ENCODE results near the gene RBM19. TPM values are rescaled to one million over a fixed set of nuclear protein-coding genes. Genes with fewer than 3 reads are reported as not detected.

Gene RBM19
- polyA plus RNA-seq, 2 of the 4 experiments (the other 2 are of a cell fraction): 16.0 to 18.6 TPM

DNA sequence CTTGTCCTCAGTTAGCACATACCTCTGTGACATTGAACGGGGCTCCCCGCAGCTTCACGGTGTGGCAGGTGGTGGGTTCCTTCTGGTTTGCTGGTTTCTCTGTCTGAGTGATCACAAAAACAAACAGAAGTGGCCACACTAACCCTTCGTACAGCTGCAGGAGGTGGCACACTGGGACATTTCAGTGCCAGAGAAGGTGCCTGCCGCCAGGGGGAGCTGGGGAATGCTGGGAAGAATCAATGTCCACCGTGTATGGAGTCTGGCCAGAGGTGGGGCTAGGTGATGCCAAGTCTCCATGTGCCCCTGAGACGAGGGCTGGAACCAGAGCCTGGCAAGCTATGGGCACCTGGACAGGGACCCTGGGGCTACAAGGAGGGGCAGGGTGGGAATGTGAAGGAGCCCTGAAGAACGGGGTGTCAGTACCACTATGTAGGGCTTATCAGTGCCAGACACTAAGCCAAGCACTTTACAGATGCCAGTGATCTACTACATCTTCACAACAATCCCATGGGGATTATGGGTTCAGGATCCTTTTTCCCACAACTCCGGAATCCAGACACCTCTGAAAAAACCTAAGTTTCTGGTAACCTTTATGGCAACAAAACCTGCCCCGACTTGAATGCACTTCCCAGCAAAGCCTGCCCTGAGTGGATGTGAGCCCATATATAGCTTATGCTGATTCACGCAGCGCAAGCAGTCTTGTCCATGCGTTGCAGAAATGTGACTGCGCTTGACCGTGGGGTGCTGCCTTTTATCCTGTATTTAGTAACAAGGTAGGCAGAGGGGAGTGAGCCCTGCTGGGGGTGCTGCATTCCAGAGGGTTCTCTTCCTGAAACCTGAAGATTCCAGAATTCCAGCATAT is 10.8 kb downstream of the RBM19 start:
- WGBS (ENCODE audit: missing lambda C conversion rate): 53% methylated on average over 15 of the region's 15 CpGs
- no peak overlapping the region for H3K27ac ChIP-seq
- POLR2A ChIA-PET: no interaction called here
- DNase-seq (ENCODE audit: low read depth in 1 of 2, low spot score in 1 of 2) (peak; percentile 70 to 73), FAIRE-seq (peak; percentile 72), ATAC-seq (peak; percentile 88 to 96)
- no peak overlapping the region for H3K4me2 ChIP-seq
- TF ChIP-seq HOXB13 (CRISPR knock-in tag; IDR thresholded peaks at IDR 0.05; ENCODE audit: low read depth) (no peak), POLR2A (IDR thresholded peaks at IDR 0.05; ENCODE audit: low read length) (no peak), NFE2L2 (conservative IDR thresholded peaks at IDR 0.05; ENCODE audit: low read length) (no peak), FOXS1 (CRISPR knock-in tag; IDR thresholded peaks at IDR 0.05) (no peak), MYC (IDR thresholded peaks at IDR 0.05; ENCODE audit: borderline replicate concordance, low read length) (no peak), ESRRA (IDR thresholded peaks at IDR 0.05; ENCODE audit: borderline replicate concordance, low read length) (no peak), RAD21 (conservative IDR thresholded peaks at IDR 0.05 in 1 of 2, IDR thresholded peaks at IDR 0.05 in 1 of 2) (peak; percentile 14 to 27; a peak in 2 of 5 replicates), CBX8 (IDR thresholded peaks at IDR 0.05) (no peak), POLR2AphosphoS2 (conservative IDR thresholded peaks at IDR 0.05; ENCODE audit: low read length) (no peak), NR3C1 (IDR thresholded peaks at IDR 0.05) (no peak), CHD2 (IDR thresholded peaks at IDR 0.05; ENCODE audit: low read length, partially characterized antibody) (no peak), ZC3H11A (IDR thresholded peaks at IDR 0.05) (no peak), JUN (IDR thresholded peaks at IDR 0.05) (no peak), HDAC2 (IDR thresholded peaks at IDR 0.05) (no peak), ZFP36 (IDR thresholded peaks at IDR 0.05; ENCODE audit: borderline replicate concordance, partially characterized antibody) (peak; percentile 94), GATA3 (IDR thresholded peaks at IDR 0.05; ENCODE audit: borderline replicate concordance) (no peak)
- TF ChIP-seq, protein P1, sequence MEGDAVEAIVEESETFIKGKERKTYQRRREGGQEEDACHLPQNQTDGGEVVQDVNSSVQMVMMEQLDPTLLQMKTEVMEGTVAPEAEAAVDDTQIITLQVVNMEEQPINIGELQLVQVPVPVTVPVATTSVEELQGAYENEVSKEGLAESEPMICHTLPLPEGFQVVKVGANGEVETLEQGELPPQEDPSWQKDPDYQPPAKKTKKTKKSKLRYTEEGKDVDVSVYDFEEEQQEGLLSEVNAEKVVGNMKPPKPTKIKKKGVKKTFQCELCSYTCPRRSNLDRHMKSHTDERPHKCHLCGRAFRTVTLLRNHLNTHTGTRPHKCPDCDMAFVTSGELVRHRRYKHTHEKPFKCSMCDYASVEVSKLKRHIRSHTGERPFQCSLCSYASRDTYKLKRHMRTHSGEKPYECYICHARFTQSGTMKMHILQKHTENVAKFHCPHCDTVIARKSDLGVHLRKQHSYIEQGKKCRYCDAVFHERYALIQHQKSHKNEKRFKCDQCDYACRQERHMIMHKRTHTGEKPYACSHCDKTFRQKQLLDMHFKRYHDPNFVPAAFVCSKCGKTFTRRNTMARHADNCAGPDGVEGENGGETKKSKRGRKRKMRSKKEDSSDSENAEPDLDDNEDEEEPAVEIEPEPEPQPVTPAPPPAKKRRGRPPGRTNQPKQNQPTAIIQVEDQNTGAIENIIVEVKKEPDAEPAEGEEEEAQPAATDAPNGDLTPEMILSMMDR (IDR thresholded peaks at IDR 0.05): peak; percentile 60
- TF ChIP-seq, protein P2, sequence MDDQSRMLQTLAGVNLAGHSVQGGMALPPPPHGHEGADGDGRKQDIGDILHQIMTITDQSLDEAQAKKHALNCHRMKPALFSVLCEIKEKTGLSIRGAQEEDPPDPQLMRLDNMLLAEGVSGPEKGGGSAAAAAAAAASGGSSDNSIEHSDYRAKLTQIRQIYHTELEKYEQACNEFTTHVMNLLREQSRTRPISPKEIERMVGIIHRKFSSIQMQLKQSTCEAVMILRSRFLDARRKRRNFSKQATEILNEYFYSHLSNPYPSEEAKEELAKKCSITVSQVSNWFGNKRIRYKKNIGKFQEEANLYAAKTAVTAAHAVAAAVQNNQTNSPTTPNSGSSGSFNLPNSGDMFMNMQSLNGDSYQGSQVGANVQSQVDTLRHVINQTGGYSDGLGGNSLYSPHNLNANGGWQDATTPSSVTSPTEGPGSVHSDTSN (IDR thresholded peaks at IDR 0.05): no peak
- TF ChIP-seq, protein P3, sequence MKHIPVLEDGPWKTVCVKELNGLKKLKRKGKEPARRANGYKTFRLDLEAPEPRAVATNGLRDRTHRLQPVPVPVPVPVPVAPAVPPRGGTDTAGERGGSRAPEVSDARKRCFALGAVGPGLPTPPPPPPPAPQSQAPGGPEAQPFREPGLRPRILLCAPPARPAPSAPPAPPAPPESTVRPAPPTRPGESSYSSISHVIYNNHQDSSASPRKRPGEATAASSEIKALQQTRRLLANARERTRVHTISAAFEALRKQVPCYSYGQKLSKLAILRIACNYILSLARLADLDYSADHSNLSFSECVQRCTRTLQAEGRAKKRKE (CRISPR knock-in tag; IDR thresholded peaks at IDR 0.05; ENCODE audit: low read depth): no peak
- H3K4me3 ChIP-seq: no peak overlapping the region
- H3K4me1 ChIP-seq: no peaks in the 10 kb centered on the region
- no peaks in the 10 kb centered on the region for H3K9me3 ChIP-seq
- CTCF ChIA-PET: interaction anchor here (0.7 to 3.4 kb wide), 8 partner anchors 8 to 81 kb away, joined by 3 to 17 read pairs (median 6); no protein-coding TSS in a partner anchor

DNA sequence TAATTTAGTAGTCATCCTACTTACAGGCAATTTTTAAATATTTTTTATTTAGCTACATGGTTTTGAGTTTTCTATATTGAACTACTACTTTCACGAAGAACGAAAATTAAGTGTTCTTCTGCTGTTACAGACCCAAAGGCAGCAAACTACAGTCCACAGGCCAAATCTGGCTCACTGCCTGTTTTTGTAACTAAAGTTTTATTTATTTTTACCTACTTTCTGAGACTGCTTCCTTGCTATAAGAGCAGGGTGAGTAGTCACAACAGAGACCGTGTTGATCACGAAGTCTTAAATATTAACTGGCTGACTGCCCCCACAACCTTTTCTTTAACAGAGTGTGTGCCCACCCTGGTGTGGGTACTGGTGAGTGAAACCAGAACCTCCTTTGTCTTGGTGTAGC is 11.6 kb downstream of the RBM19 start:
- FAIRE-seq (no peak), ATAC-seq (no peak), DNase-seq (ENCODE audit: low read depth in 1 of 2, low spot score in 1 of 2) (no peak)
- H3K9me3 ChIP-seq: no peaks in the 10 kb centered on the region
- 48% methylated on average over 4 of the region's 4 CpGs for WGBS (ENCODE audit: missing lambda C conversion rate)
- H3K27ac ChIP-seq: no peak overlapping the region
- CTCF ChIA-PET: interaction anchor here (0.8 to 3.4 kb wide), 6 partner anchors 10 to 38 kb away, joined by 3 to 17 read pairs (median 10); partner anchors contain the start of gene RBM19
- H3K4me3 ChIP-seq: no peak overlapping the region
- POLR2A ChIA-PET: no interaction called here
- no peaks in the 10 kb centered on the region for H3K4me1 ChIP-seq
- no peak overlapping the region for H3K4me2 ChIP-seq
- TF ChIP-seq SMC3 (IDR thresholded peaks at IDR 0.05): no peak
- TF ChIP-seq MAFK (IDR thresholded peaks at IDR 0.05; ENCODE audit: partially characterized antibody): no peak
- no peak for TF ChIP-seq POLR2AphosphoS2 (conservative IDR thresholded peaks at IDR 0.05; ENCODE audit: low read length)
- TF ChIP-seq ZFP36 (IDR thresholded peaks at IDR 0.05; ENCODE audit: borderline replicate concordance, partially characterized antibody): no peak
- TF ChIP-seq EHMT2 (IDR thresholded peaks at IDR 0.05; ENCODE audit: low read depth): no peak
- TF ChIP-seq GATA3 (IDR thresholded peaks at IDR 0.05; ENCODE audit: borderline replicate concordance): no peak
- TF ChIP-seq, protein P4, sequence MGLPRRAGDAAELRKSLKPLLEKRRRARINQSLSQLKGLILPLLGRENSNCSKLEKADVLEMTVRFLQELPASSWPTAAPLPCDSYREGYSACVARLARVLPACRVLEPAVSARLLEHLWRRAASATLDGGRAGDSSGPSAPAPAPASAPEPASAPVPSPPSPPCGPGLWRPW (IDR thresholded peaks at IDR 0.05): no peak
- no peak for TF ChIP-seq KDM1A (IDR thresholded peaks at IDR 0.05; ENCODE audit: low read depth)
- no peak for TF ChIP-seq ZC3H11A (IDR thresholded peaks at IDR 0.05)
- TF ChIP-seq FOSL2 (IDR thresholded peaks at IDR 0.05): no peak
- no peak for TF ChIP-seq FOSL2 (CRISPR knock-in tag; IDR thresholded peaks at IDR 0.05)
- TF ChIP-seq, protein P1 (IDR thresholded peaks at IDR 0.05): no peak
- TF ChIP-seq, protein P5, sequence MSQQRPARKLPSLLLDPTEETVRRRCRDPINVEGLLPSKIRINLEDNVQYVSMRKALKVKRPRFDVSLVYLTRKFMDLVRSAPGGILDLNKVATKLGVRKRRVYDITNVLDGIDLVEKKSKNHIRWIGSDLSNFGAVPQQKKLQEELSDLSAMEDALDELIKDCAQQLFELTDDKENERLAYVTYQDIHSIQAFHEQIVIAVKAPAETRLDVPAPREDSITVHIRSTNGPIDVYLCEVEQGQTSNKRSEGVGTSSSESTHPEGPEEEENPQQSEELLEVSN (IDR thresholded peaks at IDR 0.05; ENCODE audit: borderline replicate concordance, low read depth): no peak
- TF ChIP-seq, protein P6, sequence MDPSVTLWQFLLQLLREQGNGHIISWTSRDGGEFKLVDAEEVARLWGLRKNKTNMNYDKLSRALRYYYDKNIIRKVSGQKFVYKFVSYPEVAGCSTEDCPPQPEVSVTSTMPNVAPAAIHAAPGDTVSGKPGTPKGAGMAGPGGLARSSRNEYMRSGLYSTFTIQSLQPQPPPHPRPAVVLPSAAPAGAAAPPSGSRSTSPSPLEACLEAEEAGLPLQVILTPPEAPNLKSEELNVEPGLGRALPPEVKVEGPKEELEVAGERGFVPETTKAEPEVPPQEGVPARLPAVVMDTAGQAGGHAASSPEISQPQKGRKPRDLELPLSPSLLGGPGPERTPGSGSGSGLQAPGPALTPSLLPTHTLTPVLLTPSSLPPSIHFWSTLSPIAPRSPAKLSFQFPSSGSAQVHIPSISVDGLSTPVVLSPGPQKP (IDR thresholded peaks at IDR 0.05; ENCODE audit: low read depth, low read length): no peak
- TF ChIP-seq CEBPB (IDR thresholded peaks at IDR 0.05): no peak
- no peak for TF ChIP-seq NFE2L2 (conservative IDR thresholded peaks at IDR 0.05; ENCODE audit: low read length)

Data from A549 (cell line).